Measurements from ENCODE around the gene TEP1. TPM values are rescaled to one million over a fixed set of nuclear protein-coding genes. Genes with fewer than 3 reads are reported as not detected.

The TEP1 gene
- total and polyA plus RNA-seq, 2 of the 13 experiments (the other 11 are each of a cell fraction or from before 2014, with no cell fraction given): 11.0 to 12.8 TPM

- peak; percentile 44; the same call in 1 of the 2 replicates for TF ChIP-seq AHDC1 (CRISPR knock-in tag; IDR thresholded peaks at IDR 0.05; ENCODE audit: borderline replicate concordance)
- no peak for TF ChIP-seq ZFP36L2 (CRISPR knock-in tag; IDR thresholded peaks at IDR 0.05)
- peak; percentile 59 for TF ChIP-seq HCFC1 (IDR thresholded peaks at IDR 0.05; ENCODE audit: low read depth, low read length)
- no peak; the same call in 1 of the 2 replicates for TF ChIP-seq NKX3-1 (CRISPR knock-in tag; IDR thresholded peaks at IDR 0.05)
- TF ChIP-seq, protein P1, sequence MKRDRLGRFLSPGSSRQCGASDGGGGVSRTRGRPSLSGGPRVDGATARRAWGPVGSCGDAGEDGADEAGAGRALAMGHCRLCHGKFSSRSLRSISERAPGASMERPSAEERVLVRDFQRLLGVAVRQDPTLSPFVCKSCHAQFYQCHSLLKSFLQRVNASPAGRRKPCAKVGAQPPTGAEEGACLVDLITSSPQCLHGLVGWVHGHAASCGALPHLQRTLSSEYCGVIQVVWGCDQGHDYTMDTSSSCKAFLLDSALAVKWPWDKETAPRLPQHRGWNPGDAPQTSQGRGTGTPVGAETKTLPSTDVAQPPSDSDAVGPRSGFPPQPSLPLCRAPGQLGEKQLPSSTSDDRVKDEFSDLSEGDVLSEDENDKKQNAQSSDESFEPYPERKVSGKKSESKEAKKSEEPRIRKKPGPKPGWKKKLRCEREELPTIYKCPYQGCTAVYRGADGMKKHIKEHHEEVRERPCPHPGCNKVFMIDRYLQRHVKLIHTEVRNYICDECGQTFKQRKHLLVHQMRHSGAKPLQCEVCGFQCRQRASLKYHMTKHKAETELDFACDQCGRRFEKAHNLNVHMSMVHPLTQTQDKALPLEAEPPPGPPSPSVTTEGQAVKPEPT (CRISPR knock-in tag; IDR thresholded peaks at IDR 0.05; ENCODE audit: low read depth): peak; percentile 93; the same call in 1 of the 2 replicates
- TF ChIP-seq PBX2 (CRISPR knock-in tag; IDR thresholded peaks at IDR 0.05): peak; percentile 80
- TF ChIP-seq ZNF616 (CRISPR knock-in tag; IDR thresholded peaks at IDR 0.05; ENCODE audit: low read depth): no peak; the same call in 1 of the 2 replicates
- TF ChIP-seq ZNF30 (CRISPR knock-in tag; IDR thresholded peaks at IDR 0.05): no peak
- 0 out of 2 replicates have a peak, but pooled peaks have one; percentile 18 for TF ChIP-seq ZNF20 (CRISPR knock-in tag; IDR thresholded peaks at IDR 0.05)
- peak; percentile 98 for TF ChIP-seq ZNF501 (CRISPR knock-in tag; IDR thresholded peaks at IDR 0.05)
- TF ChIP-seq MLLT10 (CRISPR knock-in tag; IDR thresholded peaks at IDR 0.05): no peak
- peak; percentile 93 for TF ChIP-seq ZNF614 (CRISPR knock-in tag; IDR thresholded peaks at IDR 0.05; ENCODE audit: borderline replicate concordance)
- peak; percentile 77 for TF ChIP-seq ELF1 (CRISPR knock-in tag; IDR thresholded peaks at IDR 0.05)
- TF ChIP-seq THRA (CRISPR knock-in tag; IDR thresholded peaks at IDR 0.05; ENCODE audit: borderline replicate concordance): no peak; the same call in 1 of the 2 replicates
- TF ChIP-seq ZNF12 (CRISPR knock-in tag; IDR thresholded peaks at IDR 0.05): peak; percentile 85
- peak; percentile 89 for TF ChIP-seq ZBTB3 (CRISPR knock-in tag; IDR thresholded peaks at IDR 0.05; ENCODE audit: borderline replicate concordance, low read depth)
- peak; percentile 34; the same call in 1 of the 2 replicates for TF ChIP-seq ZNF563 (CRISPR knock-in tag; IDR thresholded peaks at IDR 0.05)
- peak; percentile 84; the same call in 1 of the 2 replicates for TF ChIP-seq ZNF782 (CRISPR knock-in tag; IDR thresholded peaks at IDR 0.05; ENCODE audit: borderline replicate concordance)
- peak; percentile 71; the same call in 1 of the 2 replicates for TF ChIP-seq HOXA5 (CRISPR knock-in tag; IDR thresholded peaks at IDR 0.05)
Measured at GRCh38 chr14:20343092-20343861, 70.0 kb downstream of the TEP1 start, which contains the start of gene PARP2 (continued).
